Gastroesophageal sphincter (tissue), 4 donors: ENCODE results near the gene DENND4C. TPM values are rescaled to one million over a fixed set of nuclear protein-coding genes. Genes with fewer than 3 reads are reported as not detected.
"Not testable (repeated sequence)": the region's sequence is repeated elsewhere in the genome, so short reads cannot be mapped to it uniquely, and the experiment has no call there.

Source experiments
- ATAC-seq: fragments of 150-250 bp; one replicate; pipeline ENCODE4 v1.9.1; 2016; ENCODE audit warnings: mild to moderate bottlenecking, moderate library complexity
- H3K27ac ChIP-seq, 4 donors: fragments of 200-600 bp; sonication (generic) in 3 of 4; 1 replicate in 3 of 4; 2 replicates in 1 of 4; pipeline ENCODE4 v1.5.1; 2016 to 2019
- H3K27me3 ChIP-seq: fragments of 200-600 bp; sonication (generic); one replicate; pipeline ENCODE4 v1.5.1; 2019
- H3K36me3 ChIP-seq, 2 donors: fragments of 200-600 bp; sonication (generic); one replicate each; pipeline ENCODE4 v1.5.1; 2019; ENCODE audit warnings: control low read depth in 1 of 2
- H3K4me1 ChIP-seq, 3 donors: fragments of 200-600 bp; sonication (generic); 1 replicate in 2 of 3; 2 replicates in 1 of 3; pipeline ENCODE4 v1.5.1; 2016 to 2019; ENCODE audit warnings: control low read depth in 2 of 3
- H3K4me3 ChIP-seq, 2 donors: fragments of 200-600 bp; sonication (generic); one replicate each; pipeline ENCODE4 v1.5.1; 2019; ENCODE audit warnings: mild to moderate bottlenecking in 1 of 2, moderate library complexity in 1 of 2
- H3K9me3 ChIP-seq, 3 donors: fragments of 200-600 bp; sonication (generic); one replicate each; pipeline ENCODE4 v1.5.1; 2017 to 2019; ENCODE audit warnings: control low read depth in 2 of 3
- EP300 ChIP-seq: sonication (generic); formaldehyde crosslinking; IDR thresholded peaks from one replicate; pipeline ENCODE4 v1.6.1; 2017; ENCODE audit warnings: antibody characterized with exemption, mild to moderate bottlenecking
- POLR2A ChIP-seq, 2 donors: fragments of 450-650 bp; IDR thresholded peaks; one replicate each; pipeline ENCODE4 v1.6.1; 2017; ENCODE audit warnings: antibody characterized with exemption in 2 of 2, mild to moderate bottlenecking in 2 of 2, moderate library complexity in 1 of 2
- POLR2AphosphoS5 ChIP-seq: sonication (generic); formaldehyde crosslinking; IDR thresholded peaks from one replicate; pipeline ENCODE4 v1.6.1; 2017; ENCODE audit warnings: antibody characterized with exemption
- WGBS, 2 donors: methylation state at CpG; one replicate each; pipeline ENCODE4 v1.1.5; 2018; ENCODE audit warnings: low coverage in 1 of 2; 5-methylcytosine and 5-hydroxymethylcytosine counted together
- total RNA-seq, 4 donors: library from RNA; depleted of rRNA; stranded (reverse); fragments of >200 nt; gene quantifications; one replicate each; pipeline ENCODE4 v1.1.0, GENCODE V29; 2016
- TF ChIP-seq, protein P1 (sequence below), 4 experiments: fragments of 200-600 bp in 2 of 4; fragments of 450-650 bp in 2 of 4; sonication (generic) in 1 of 4; IDR thresholded peaks; one replicate each; pipeline ENCODE4 v1.5.1; 2017 to 2019; ENCODE audit warnings: antibody characterized with exemption in 4 of 4, mild to moderate bottlenecking in 2 of 4, moderate library complexity in 2 of 4

Gene DENND4C
- total RNA-seq, 4 donors from 2014 or later, result 72.9 to 117 (median 81.9) TPM

DNA sequence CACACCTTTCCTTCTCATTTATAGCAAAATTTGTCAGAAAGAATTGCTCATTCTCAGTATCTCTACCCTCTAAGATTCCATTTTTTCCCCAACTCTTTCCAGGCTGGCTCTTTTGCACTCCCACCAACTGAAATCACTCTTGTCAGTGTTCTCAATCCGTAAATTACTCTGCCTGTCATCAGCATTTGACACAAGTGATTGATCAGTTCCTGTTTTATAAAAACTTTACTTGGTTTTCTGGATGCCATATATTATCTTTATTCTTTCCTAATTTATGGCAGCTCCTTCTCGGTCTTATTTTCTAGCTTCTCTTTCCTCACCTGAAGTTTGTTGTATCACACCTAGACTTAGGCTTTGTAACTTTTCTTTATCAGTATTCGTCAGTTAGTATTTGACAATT is 16.4 kb downstream of the DENND4C start:
- Histone ChIP-seq H3K27ac (no peak overlapping the region), H3K4me1 (peaks cover 0 to 33% (median 0%) of the 10 kb centered on the region in 3 donors), H3K36me3 (peaks cover 0 to 10% of the 10 kb centered on the region in 2 donors), H3K9me3 (no peaks in the 10 kb centered on the region), H3K27me3 (no peaks in the 10 kb centered on the region), H3K4me3 (no peak overlapping the region)
- ATAC-seq, result no peak
- no peak for TF ChIP-seq POLR2AphosphoS5
- TF ChIP-seq POLR2A (IDR thresholded peaks at IDR 0.05), result no peak
- no peak for TF ChIP-seq EP300
- TF ChIP-seq, protein P1, sequence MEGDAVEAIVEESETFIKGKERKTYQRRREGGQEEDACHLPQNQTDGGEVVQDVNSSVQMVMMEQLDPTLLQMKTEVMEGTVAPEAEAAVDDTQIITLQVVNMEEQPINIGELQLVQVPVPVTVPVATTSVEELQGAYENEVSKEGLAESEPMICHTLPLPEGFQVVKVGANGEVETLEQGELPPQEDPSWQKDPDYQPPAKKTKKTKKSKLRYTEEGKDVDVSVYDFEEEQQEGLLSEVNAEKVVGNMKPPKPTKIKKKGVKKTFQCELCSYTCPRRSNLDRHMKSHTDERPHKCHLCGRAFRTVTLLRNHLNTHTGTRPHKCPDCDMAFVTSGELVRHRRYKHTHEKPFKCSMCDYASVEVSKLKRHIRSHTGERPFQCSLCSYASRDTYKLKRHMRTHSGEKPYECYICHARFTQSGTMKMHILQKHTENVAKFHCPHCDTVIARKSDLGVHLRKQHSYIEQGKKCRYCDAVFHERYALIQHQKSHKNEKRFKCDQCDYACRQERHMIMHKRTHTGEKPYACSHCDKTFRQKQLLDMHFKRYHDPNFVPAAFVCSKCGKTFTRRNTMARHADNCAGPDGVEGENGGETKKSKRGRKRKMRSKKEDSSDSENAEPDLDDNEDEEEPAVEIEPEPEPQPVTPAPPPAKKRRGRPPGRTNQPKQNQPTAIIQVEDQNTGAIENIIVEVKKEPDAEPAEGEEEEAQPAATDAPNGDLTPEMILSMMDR (IDR thresholded peaks at IDR 0.05), result no peak
- 78 to 81% methylated on average over 3 of the region's 3 CpGs for WGBS, 2 donors

DNA sequence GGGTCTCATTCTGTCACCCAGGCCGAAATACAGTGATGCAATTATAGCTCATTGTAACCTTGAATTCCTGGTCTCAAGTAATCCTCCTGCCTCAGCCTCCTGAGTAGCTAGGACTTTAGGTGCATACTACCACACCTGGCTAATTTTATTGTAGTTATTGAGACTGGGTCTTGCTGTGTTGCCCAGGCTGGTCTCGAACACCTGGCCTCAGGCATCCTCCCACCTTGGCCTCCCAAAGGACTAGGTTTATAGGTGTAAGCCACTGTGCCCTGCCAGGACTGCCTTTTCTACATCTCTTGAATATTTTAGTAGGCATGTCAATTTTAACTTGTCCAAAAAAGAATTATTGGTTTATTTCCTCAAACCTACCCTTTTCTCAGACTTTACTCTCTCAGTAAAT is 16.9 kb downstream of the DENND4C start:
- Histone ChIP-seq H3K4me1 (peaks cover 0 to 31% (median 0%) of the 10 kb centered on the region in 3 donors), H3K9me3 (no peaks in the 10 kb centered on the region), H3K27ac (no peak overlapping the region), H3K36me3 (peaks cover 0 to 10% of the 10 kb centered on the region in 2 donors), H3K4me3 (no peak overlapping the region), H3K27me3 (no peaks in the 10 kb centered on the region)
- ATAC-seq, result no peak
- 100% methylated on average over 2 of the region's 2 CpGs for WGBS, 2 donors
- TF ChIP-seq, protein P1 (IDR thresholded peaks at IDR 0.05), result no peak
- TF ChIP-seq EP300 (no peak), POLR2AphosphoS5 (no peak), POLR2A (IDR thresholded peaks at IDR 0.05) (no peak)

DNA sequence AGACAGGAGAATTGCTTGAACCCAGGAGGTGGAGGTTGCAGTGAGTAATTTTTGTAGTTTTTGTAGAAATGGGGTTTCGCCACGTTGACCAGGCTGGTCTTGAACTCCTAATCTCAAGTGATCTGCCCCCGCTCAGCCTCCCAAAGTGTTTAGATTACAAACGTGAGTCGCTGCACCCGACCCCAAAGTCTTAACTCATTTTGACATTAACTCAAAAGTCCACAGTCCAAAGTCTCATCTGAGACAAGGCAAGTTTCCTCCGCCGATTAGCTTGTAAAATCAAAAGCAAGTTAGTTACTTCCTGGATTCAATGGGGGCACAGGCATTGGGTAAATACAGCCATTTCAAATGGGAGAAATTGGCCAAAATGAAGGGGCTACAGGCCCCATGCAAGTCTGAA is 19.9 kb downstream of the DENND4C start:
- not testable (repeated sequence) for H3K27me3 ChIP-seq, H3K9me3 ChIP-seq, H3K4me3 ChIP-seq, ATAC-seq, H3K36me3 ChIP-seq, H3K27ac ChIP-seq
- 91% methylated on average over 6 of the region's 8 CpGs; no CpG with 5 or more reads in 1 of the 2 donors for WGBS, 2 donors
- H3K4me1 ChIP-seq, result peaks cover 0 to 22% (median 0%) of the 10 kb centered on the region in 3 donors

DNA sequence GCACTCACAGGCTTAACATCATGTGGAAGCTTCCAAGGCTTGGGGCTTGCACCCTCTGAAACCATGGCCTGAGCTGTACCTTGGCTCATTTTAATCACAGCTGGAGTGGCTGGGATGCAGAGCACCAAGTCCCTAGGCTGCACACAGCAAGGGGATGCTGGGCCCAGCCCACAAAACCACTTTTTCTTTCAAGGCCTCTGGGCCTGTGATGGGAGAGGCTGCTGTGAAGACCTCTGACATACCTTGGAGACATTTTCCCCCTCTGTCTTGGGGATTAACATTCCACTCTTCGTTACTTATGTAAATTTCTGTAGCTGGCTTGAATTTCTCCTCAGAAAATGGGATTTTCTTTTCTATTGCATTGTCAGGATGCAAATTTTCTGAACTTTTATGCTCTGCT is 20.7 kb downstream of the DENND4C start:
- H3K36me3 ChIP-seq, H3K4me3 ChIP-seq, ATAC-seq, H3K9me3 ChIP-seq, H3K27me3 ChIP-seq, H3K27ac ChIP-seq: not testable (repeated sequence)
- 88% methylated on average over 1 of the region's 1 CpG; no CpG with 5 or more reads in 1 of the 2 donors for WGBS, 2 donors
- peaks cover 0 to 22% (median 0%) of the 10 kb centered on the region in 3 donors for H3K4me1 ChIP-seq

DNA sequence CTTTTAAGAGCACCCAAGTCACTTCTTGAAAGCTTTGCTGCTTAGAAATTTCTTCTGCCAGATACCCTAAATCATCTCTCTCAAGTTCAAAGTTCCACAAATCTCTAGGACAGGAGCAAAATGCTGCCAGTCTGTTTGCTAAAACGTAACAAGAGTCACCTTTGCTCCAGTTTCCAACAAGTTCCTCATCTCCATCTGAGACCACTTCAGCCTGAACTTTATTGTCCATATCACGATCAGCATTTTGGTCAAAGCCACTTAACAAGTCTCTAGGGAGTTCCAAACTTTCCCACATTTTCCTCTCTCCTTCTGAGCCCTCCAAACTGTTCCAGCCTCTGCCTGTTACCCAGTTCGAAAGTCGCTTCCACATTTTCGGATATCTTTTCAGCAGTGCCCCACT is 21.1 kb downstream of the DENND4C start:
- ATAC-seq, H3K27me3 ChIP-seq: not testable (repeated sequence)
- WGBS, 2 donors, result 87 to 97% methylated on average over 5 of the region's 5 CpGs

DNA sequence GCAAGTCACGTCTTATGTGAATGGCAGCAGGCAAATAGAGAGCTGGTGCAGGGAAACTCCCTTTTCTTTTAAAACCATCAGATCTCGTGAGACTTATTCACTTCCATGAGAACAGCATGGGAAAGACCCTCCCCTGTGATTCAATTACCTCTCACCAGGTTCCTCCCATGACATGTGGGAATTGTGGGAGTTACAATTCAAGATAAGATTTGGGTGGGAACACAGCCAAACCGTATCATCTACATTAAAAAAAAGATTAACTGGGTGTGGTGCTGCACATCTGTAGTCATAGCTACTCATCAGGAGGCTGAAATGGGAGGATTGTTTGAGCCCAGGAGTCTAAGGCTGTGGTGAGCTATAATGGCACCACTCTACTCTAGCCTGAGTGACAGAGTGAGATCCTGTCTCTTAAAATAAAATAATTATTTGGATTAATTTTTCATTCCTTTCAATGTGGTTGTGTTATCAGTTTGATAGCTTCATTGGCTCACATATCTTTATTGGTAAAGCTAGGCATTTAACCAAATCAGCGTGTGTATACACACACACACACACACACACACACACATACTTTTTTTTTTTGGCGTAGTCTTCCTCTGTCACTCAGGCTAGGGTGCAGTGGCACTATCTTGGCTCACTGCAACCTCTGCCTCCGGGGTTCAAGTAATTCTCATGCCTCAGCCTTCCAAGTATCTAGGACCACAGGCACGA is 21.8 kb downstream of the DENND4C start:
- WGBS, 2 donors, result 72 to 76% methylated on average over 4 to 6 of the region's 7 CpGs
- H3K27ac ChIP-seq, result no peak overlapping the region
- no peaks in the 10 kb centered on the region for H3K27me3 ChIP-seq
- H3K9me3 ChIP-seq, result no peaks in the 10 kb centered on the region
- H3K4me3 ChIP-seq, result no peak overlapping the region
- peaks cover 0 to 10% of the 10 kb centered on the region in 2 donors for H3K36me3 ChIP-seq
- TF ChIP-seq, protein P1 (IDR thresholded peaks at IDR 0.05), result no peak
- no peak for TF ChIP-seq POLR2A (IDR thresholded peaks at IDR 0.05)
- no peak for TF ChIP-seq POLR2AphosphoS5
- no peak for TF ChIP-seq EP300
- no peak for ATAC-seq
- H3K4me1 ChIP-seq, result peaks cover 0 to 21% (median 0%) of the 10 kb centered on the region in 3 donors

More for the DNA sequence above, 21.1 kb downstream of the DENND4C start:
- not testable (repeated sequence) for H3K27ac ChIP-seq, H3K9me3 ChIP-seq, H3K4me3 ChIP-seq, H3K36me3 ChIP-seq
- H3K4me1 ChIP-seq, result peaks cover 0 to 22% (median 0%) of the 10 kb centered on the region in 3 donors
